GM23248 (cell line): ENCODE measurements around the gene YEATS2. TPM values are rescaled to one million over a fixed set of nuclear protein-coding genes. Genes with fewer than 3 reads are reported as not detected.

Experiments used
- DNase-seq: peaks from one replicate; pipeline ENCODE4 v3.0.0-alpha.2; 2015
- H2AFZ ChIP-seq: fragments of 200-600 bp; sonication (generic); 2 replicates; pipeline ENCODE4 v1.6.1; 2016; ENCODE audit warnings: antibody characterized with exemption
- H3F3A ChIP-seq: fragments of 200-600 bp; sonication (generic); 2 replicates; pipeline ENCODE4 v1.6.1; 2016; ENCODE audit warnings: mild to moderate bottlenecking, antibody characterized with exemption, mixed run types; ENCODE audit not compliant: insufficient read depth
- H3K27ac ChIP-seq: fragments of 200-600 bp; sonication (generic); 2 replicates; pipeline ENCODE4 v1.5.1; 2016; ENCODE audit warnings: mild to moderate bottlenecking
- H3K27me3 ChIP-seq: fragments of 200-600 bp; sonication (generic); replicated peaks from 2 replicates; pipeline ENCODE4 v1.6.1; 2016; ENCODE audit warnings: mild to moderate bottlenecking; ENCODE audit not compliant: insufficient read depth
- H3K36me3 ChIP-seq: fragments of 200-600 bp; sonication (generic); 2 replicates; pipeline ENCODE4 v1.6.1; 2016; ENCODE audit warnings: low read depth, mild to moderate bottlenecking
- H3K4me1 ChIP-seq: fragments of 200-600 bp; sonication (generic); 2 replicates; pipeline ENCODE4 v1.6.1; 2016; ENCODE audit warnings: mild to moderate bottlenecking; ENCODE audit not compliant: insufficient read depth
- H3K4me2 ChIP-seq: fragments of 200-600 bp; sonication (generic); one replicate; pipeline ENCODE4 v1.6.1; 2016; ENCODE audit warnings: mild to moderate bottlenecking; ENCODE audit not compliant: unreplicated experiment
- H3K4me3 ChIP-seq: fragments of 200-600 bp; sonication (generic); 2 replicates; pipeline ENCODE4 v1.5.1; 2016; ENCODE audit warnings: mild to moderate bottlenecking
- H3K79me2 ChIP-seq: fragments of 200-600 bp; sonication (generic); 2 replicates; pipeline ENCODE4 v1.6.1; 2016; ENCODE audit warnings: mild to moderate bottlenecking; ENCODE audit not compliant: insufficient read depth
- H3K9ac ChIP-seq: fragments of 200-600 bp; sonication (generic); 2 replicates; pipeline ENCODE4 v1.6.1; 2016; ENCODE audit warnings: mild to moderate bottlenecking
- H3K9me2 ChIP-seq: fragments of 200-600 bp; sonication (generic); 2 replicates; pipeline ENCODE4 v1.6.1; 2016; ENCODE audit warnings: mixed run types, mild to moderate bottlenecking, moderate library complexity; ENCODE audit not compliant: insufficient read depth
- H3K9me3 ChIP-seq: fragments of 200-600 bp; sonication (generic); one replicate; pipeline ENCODE4 v1.6.1; 2017; ENCODE audit warnings: low read depth
- H4K20me1 ChIP-seq: fragments of 200-600 bp; sonication (generic); 2 replicates; pipeline ENCODE4 v1.6.0; 2016; ENCODE audit not compliant: insufficient read depth
- EZH2 ChIP-seq: fragments of 200-600 bp; sonication (generic); IDR thresholded peaks from 2 replicates; pipeline ENCODE4 v1.6.1; 2018; ENCODE audit warnings: antibody characterized with exemption, mild to moderate bottlenecking; ENCODE audit not compliant: insufficient read depth, poor library complexity, severe bottlenecking
- EZH2phosphoT487 ChIP-seq: fragments of 200-600 bp; sonication (generic); IDR thresholded peaks from 2 replicates; pipeline ENCODE4 v1.6.1; 2018; ENCODE audit warnings: antibody characterized with exemption, moderate library complexity, mild to moderate bottlenecking, low read depth; ENCODE audit not compliant: insufficient read depth
- WGBS, 2 experiments: methylation state at CpG; one replicate each; pipeline ENCODE4 v1.1.6; 2015 to 2017; ENCODE audit warnings: low lambda C conversion rate in 2 of 2, low coverage in 1 of 2; ENCODE audit errors: missing lambda C conversion rate in 2 of 2; 5-methylcytosine and 5-hydroxymethylcytosine counted together
- in situ Hi-C: fragments of 300-500 bp; cut with MboI; formaldehyde crosslinking; loops from 2 replicates; pipeline ENCODE4 v1.15.0; 2020
- polyA plus RNA-seq: library from polyadenylated mRNA; unstranded; fragments of >200 nt; fragmentation: Nextera tagmentation; extraction: Ambion mirVana; gene quantifications from 2 replicates; pipeline ENCODE4 v1.2.1, GENCODE V29; 2016
- total RNA-seq: library from RNA; depleted of rRNA; stranded (reverse); fragments of >200 nt; shearing (Covaris generic); gene quantifications from 2 replicates; pipeline ENCODE4 v1.2.3, GENCODE V29; 2014

YEATS2 gene
- total and polyA plus RNA-seq, 2 experiments from 2014 or later, result 14.0 to 34.7 TPM

DNA sequence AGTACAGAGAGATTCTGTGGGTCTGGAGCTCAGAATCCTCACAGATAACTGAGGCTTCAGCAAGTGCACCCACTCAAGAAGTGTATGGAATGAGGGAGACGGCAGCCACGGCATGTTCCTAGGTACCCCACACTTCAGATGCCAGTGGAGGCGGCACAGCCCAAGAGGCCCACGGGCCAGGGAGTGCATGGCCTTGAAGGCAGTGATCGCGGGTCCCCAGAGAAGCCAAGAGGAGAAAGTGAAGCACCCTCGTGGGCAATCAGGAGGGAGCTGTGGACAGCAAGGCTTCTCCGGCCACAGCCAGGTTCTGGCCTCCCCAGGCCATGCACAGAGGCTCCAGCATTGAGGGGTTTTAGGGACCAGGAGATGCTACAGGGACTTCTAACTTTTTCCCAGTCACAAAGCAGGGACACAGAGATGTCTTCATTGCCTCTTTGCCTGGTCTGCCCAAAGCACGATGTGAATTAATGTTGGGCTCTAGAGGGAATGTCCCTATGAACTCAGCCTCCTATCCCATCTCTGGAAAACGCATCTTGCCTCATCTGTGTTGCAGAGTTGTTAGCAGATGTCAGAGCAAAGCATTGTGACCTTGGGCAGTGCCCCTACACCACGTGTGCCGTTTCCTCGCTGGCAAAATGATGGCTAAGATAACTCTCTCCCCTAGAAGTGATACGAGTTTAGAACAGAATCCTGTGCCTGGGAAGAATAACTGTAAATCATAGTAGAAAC lies 130.4 kb downstream of the YEATS2 start:
- H3K9me3 ChIP-seq, result no peaks in the 10 kb centered on the region
- no peaks in the 10 kb centered on the region for H3K9me2 ChIP-seq
- no peak for TF ChIP-seq EZH2
- TF ChIP-seq EZH2phosphoT487, result no peak
- H3K4me2 ChIP-seq, result no peak overlapping the region
- H3K9ac ChIP-seq, result no peak overlapping the region
- peaks cover 11% of the 10 kb centered on the region for H3F3A ChIP-seq
- H2AFZ ChIP-seq, result no peak overlapping the region
- H3K79me2 ChIP-seq, result no peaks in the 10 kb centered on the region
- H4K20me1 ChIP-seq, result no peaks in the 10 kb centered on the region
- WGBS, 2 experiments, result 72 to 75% methylated on average over 14 of the region's 14 CpGs
- H3K27ac ChIP-seq, result no peak overlapping the region
- in situ Hi-C loops, result no loop called here
- no peak overlapping the region for H3K4me3 ChIP-seq
- DNase-seq, result no peak
- no peaks in the 10 kb centered on the region for H3K27me3 ChIP-seq
- no peaks in the 10 kb centered on the region for H3K4me1 ChIP-seq
- H3K36me3 ChIP-seq, result peaks cover 17% of the 10 kb centered on the region

DNA sequence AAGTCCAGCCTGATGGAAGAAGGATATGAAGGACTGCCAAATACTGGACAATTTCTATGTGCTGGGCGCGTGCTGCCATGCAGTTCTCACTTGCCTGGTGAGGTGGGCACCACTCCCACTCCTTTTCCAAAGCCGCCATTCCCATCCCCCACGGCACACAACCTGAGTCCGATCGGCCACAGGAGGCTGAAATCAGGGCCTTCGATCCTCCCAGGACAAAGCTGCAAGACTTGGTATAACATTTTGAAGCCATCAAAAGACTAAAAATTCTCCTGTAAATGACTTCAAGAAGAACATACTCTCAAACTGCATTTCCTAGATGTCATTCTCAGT lies 130.9 kb downstream of the YEATS2 start:
- Histone ChIP-seq H3K27ac (no peak overlapping the region), H3K9me2 (no peaks in the 10 kb centered on the region), H3K9ac (no peak overlapping the region), H2AFZ (no peak overlapping the region), H3F3A (peaks cover 11% of the 10 kb centered on the region), H3K27me3 (no peaks in the 10 kb centered on the region), H3K4me1 (no peaks in the 10 kb centered on the region), H3K36me3 (peaks cover 17% of the 10 kb centered on the region), H3K4me2 (no peak overlapping the region), H3K4me3 (no peak overlapping the region), H3K79me2 (no peaks in the 10 kb centered on the region), H4K20me1 (no peaks in the 10 kb centered on the region), H3K9me3 (no peaks in the 10 kb centered on the region)
- no peak for TF ChIP-seq EZH2phosphoT487
- TF ChIP-seq EZH2, result no peak
- in situ Hi-C loops, result no loop called here
- no peak for DNase-seq
- WGBS, 2 experiments, result 99% methylated on average over 7 of the region's 7 CpGs

DNA sequence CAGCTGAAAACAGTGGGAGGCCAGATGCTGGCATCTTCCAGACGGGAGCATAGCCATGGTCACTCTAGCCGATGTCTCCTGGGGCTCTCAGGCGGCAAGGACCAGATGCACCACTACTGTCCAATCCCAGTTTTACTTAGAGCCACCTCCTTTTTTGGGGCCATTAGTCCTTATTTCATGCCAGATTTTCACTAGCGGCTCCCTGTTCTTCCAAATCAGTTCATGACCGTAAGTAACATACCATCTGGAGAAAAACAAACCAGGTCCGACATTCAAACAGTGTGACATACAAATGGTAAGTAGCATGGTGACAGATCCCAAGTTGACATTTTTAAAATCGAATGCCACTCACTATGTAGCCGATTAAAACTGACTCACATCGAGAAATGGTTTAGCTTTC lies 131.9 kb downstream of the YEATS2 start:
- in situ Hi-C loops, result no loop called here
- Histone ChIP-seq H3K9me3 (no peaks in the 10 kb centered on the region), H3K4me3 (no peak overlapping the region), H3F3A (peaks cover 11% of the 10 kb centered on the region), H4K20me1 (no peaks in the 10 kb centered on the region), H3K36me3 (peaks cover 17% of the 10 kb centered on the region), H3K27me3 (no peaks in the 10 kb centered on the region), H2AFZ (no peak overlapping the region), H3K4me2 (no peak overlapping the region), H3K9me2 (no peaks in the 10 kb centered on the region), H3K9ac (no peak overlapping the region), H3K27ac (no peak overlapping the region), H3K79me2 (no peaks in the 10 kb centered on the region), H3K4me1 (no peaks in the 10 kb centered on the region)
- TF ChIP-seq EZH2phosphoT487 (no peak), EZH2 (no peak)
- DNase-seq, result no peak
- 83% methylated on average over 9 of the region's 9 CpGs for WGBS, 2 experiments

- Histone ChIP-seq H3K9me2 (no peaks in the 10 kb centered on the region), H3K36me3 (peaks cover 17% of the 10 kb centered on the region), H3F3A (peaks cover 11% of the 10 kb centered on the region), H3K79me2 (no peaks in the 10 kb centered on the region), H3K4me3 (no peak overlapping the region), H3K4me2 (no peak overlapping the region), H3K9me3 (no peaks in the 10 kb centered on the region), H3K4me1 (no peaks in the 10 kb centered on the region), H2AFZ (no peak overlapping the region), H3K9ac (no peak overlapping the region), H4K20me1 (no peaks in the 10 kb centered on the region), H3K27me3 (no peaks in the 10 kb centered on the region), H3K27ac (no peak overlapping the region)
- TF ChIP-seq EZH2, result no peak
- no peak for TF ChIP-seq EZH2phosphoT487
- in situ Hi-C loops, result no loop called here
- no peak for DNase-seq
- WGBS, 2 experiments, result 92 to 96% methylated on average over 9 of the region's 9 CpGs
These were observed 132.6 kb downstream of the YEATS2 start for GRCh38 chr3:183830187-183830586.
